Esophagus squamous epithelium (tissue), 4 donors: ENCODE results near the gene SUMO2.
"Not testable (repeated sequence)": the region's sequence is repeated elsewhere in the genome, so short reads cannot be mapped to it uniquely, and the experiment has no call there.

Source experiments
- POLR2A ChIP-seq, 4 donors: fragments of 450-650 bp; IDR thresholded peaks; one replicate each; pipeline ENCODE4 v1.6.1; 2017; ENCODE audit warnings: antibody characterized with exemption in 4 of 4, mild to moderate bottlenecking in 4 of 4, moderate library complexity in 3 of 4
- TF ChIP-seq, protein P1 (sequence below), 6 experiments: fragments of 450-650 bp in 4 of 6; fragments of 200-600 bp in 2 of 6; sonication (generic) in 2 of 6; IDR thresholded peaks; one replicate each; pipeline ENCODE4 v1.5.1; 2016 to 2019; ENCODE audit warnings: antibody characterized with exemption in 6 of 6, mild to moderate bottlenecking in 4 of 6, moderate library complexity in 4 of 6

DNA sequence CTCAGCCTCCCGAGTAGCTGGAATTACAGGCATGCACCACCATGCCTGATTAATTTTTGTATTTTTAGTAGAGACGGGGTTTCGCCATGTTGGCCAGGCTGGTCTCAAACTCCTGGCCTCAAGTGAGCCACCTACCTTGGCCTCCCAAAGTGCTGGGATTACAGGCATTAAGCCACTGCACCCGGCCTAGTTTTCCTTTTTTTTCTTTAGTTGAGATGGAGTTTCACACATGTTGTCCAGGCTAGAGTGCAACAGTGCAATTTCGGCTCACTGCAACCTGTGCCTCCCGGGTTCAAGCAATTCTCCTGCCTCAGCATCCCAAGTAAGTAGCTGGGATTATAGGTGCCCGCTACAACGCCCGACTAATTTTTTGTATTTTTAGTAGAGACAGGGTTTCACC, 45.0 kb downstream of the SUMO2 start:
- TF ChIP-seq, protein P1, sequence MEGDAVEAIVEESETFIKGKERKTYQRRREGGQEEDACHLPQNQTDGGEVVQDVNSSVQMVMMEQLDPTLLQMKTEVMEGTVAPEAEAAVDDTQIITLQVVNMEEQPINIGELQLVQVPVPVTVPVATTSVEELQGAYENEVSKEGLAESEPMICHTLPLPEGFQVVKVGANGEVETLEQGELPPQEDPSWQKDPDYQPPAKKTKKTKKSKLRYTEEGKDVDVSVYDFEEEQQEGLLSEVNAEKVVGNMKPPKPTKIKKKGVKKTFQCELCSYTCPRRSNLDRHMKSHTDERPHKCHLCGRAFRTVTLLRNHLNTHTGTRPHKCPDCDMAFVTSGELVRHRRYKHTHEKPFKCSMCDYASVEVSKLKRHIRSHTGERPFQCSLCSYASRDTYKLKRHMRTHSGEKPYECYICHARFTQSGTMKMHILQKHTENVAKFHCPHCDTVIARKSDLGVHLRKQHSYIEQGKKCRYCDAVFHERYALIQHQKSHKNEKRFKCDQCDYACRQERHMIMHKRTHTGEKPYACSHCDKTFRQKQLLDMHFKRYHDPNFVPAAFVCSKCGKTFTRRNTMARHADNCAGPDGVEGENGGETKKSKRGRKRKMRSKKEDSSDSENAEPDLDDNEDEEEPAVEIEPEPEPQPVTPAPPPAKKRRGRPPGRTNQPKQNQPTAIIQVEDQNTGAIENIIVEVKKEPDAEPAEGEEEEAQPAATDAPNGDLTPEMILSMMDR (IDR thresholded peaks at IDR 0.05), result not testable (repeated sequence)
- not testable (repeated sequence) for TF ChIP-seq POLR2A (IDR thresholded peaks at IDR 0.05)
